Thyroid gland (tissue), 4 donors: ENCODE results near the gene UGDH. TPM values are rescaled to one million over a fixed set of nuclear protein-coding genes. Genes with fewer than 3 reads are reported as not detected.

ENCODE experiments used
- DNase-seq, 2 donors: peaks; one replicate each; pipeline ENCODE4 v3.0.0-alpha.2; 2019
- H3K27ac ChIP-seq, 3 donors: fragments of 200-600 bp; sonication (generic); 1 replicate in 2 of 3; 2 replicates in 1 of 3; pipeline ENCODE4 v1.5.1; 2016 to 2019; ENCODE audit warnings: mild to moderate bottlenecking in 1 of 3, moderate library complexity in 1 of 3
- H3K27me3 ChIP-seq: fragments of 200-600 bp; sonication (generic); one replicate; pipeline ENCODE4 v1.5.1; 2019
- H3K36me3 ChIP-seq, 2 donors: fragments of 200-600 bp; sonication (generic); one replicate each; pipeline ENCODE4 v1.5.1; 2016 to 2019
- H3K4me1 ChIP-seq, 2 donors: fragments of 200-600 bp; sonication (generic); one replicate each; pipeline ENCODE4 v1.5.1; 2017 to 2019
- H3K4me3 ChIP-seq, 3 donors: fragments of 200-600 bp; sonication (generic); replicated peaks in 1 of 3; 1 replicate in 2 of 3; 2 replicates in 1 of 3; pipeline ENCODE4 v1.5.1; 2016; ENCODE audit warnings: mild to moderate bottlenecking in 1 of 3
- H3K9me3 ChIP-seq: fragments of 200-600 bp; sonication (generic); one replicate; pipeline ENCODE4 v1.5.1; 2017
- CTCF ChIP-seq, 6 experiments: fragments of 200-600 bp in 3 of 6; fragments of 450-650 bp in 3 of 6; sonication (generic) in 3 of 6; IDR thresholded peaks; one replicate each; pipeline ENCODE4 v1.5.1; 2016 to 2019; ENCODE audit warnings: antibody characterized with exemption in 6 of 6, mild to moderate bottlenecking in 2 of 6, inconsistent platforms in 1 of 6, moderate library complexity in 1 of 6
- POLR2A ChIP-seq, 2 donors: fragments of 450-650 bp; IDR thresholded peaks; one replicate each; pipeline ENCODE4 v1.6.1; 2017; ENCODE audit warnings: antibody characterized with exemption in 2 of 2, mild to moderate bottlenecking in 2 of 2, moderate library complexity in 1 of 2
- WGBS, 2 donors: methylation state at CpG; one replicate each; pipeline ENCODE4 v1.1.5; 2017; 5-methylcytosine and 5-hydroxymethylcytosine counted together
- intact Hi-C: fragments of 100-400 bp; cut with DNase I; formaldehyde crosslinking; loops from one replicate; pipeline ENCODE4 v1.15.1; 2023
- total RNA-seq, 4 donors: library from RNA; depleted of rRNA; stranded (reverse); fragments of >200 nt; gene quantifications; one replicate each; pipeline ENCODE4 v1.2.3, GENCODE V29; 2016

The UGDH gene
- total RNA-seq, 4 donors from 2014 or later = 40.1 to 58.7 (median 48.1) TPM

GRCh38 chr4:39495446-39496213 lies 31.6 kb downstream of the UGDH start:
- Histone ChIP-seq H3K27ac (no peak overlapping the region), H3K4me1 (no peaks in the 10 kb centered on the region), H3K4me3 (no peak overlapping the region), H3K9me3 (no peaks in the 10 kb centered on the region), H3K27me3 (no peaks in the 10 kb centered on the region), H3K36me3 (peaks cover 7 to 12% of the 10 kb centered on the region in 2 donors)
- no peak for DNase-seq
- 74 to 75% methylated on average over 4 of the region's 4 CpGs for WGBS, 2 donors
- intact Hi-C loops = no loop called here
- TF ChIP-seq CTCF (IDR thresholded peaks at IDR 0.05) (no peak), POLR2A (IDR thresholded peaks at IDR 0.05) (no peak)

- intact Hi-C loops = no loop called here
- TF ChIP-seq POLR2A (IDR thresholded peaks at IDR 0.05) = no peak
- no peak for TF ChIP-seq CTCF (IDR thresholded peaks at IDR 0.05)
- H3K27me3 ChIP-seq = no peaks in the 10 kb centered on the region
- WGBS, 2 donors = 88 to 96% methylated on average over 1 of the region's 1 CpG
- no peak for DNase-seq
- H3K36me3 ChIP-seq = peaks cover 4 to 8% of the 10 kb centered on the region in 2 donors
- no peaks in the 10 kb centered on the region for H3K9me3 ChIP-seq
- no peak overlapping the region for H3K4me3 ChIP-seq
- no peak overlapping the region for H3K27ac ChIP-seq
- H3K4me1 ChIP-seq = no peaks in the 10 kb centered on the region
These were observed 32.9 kb downstream of the UGDH start for GRCh38 chr4:39494354-39494753.

- H3K27me3 ChIP-seq = no peaks in the 10 kb centered on the region
- WGBS, 2 donors = 80 to 100% methylated on average over 2 of the region's 2 CpGs
- no peak overlapping the region for H3K4me3 ChIP-seq
- no peaks in the 10 kb centered on the region for H3K36me3 ChIP-seq
- DNase-seq = no peak
- H3K27ac ChIP-seq = no peak overlapping the region
- intact Hi-C loops = no loop called here
- no peak for TF ChIP-seq POLR2A (IDR thresholded peaks at IDR 0.05)
- TF ChIP-seq CTCF (IDR thresholded peaks at IDR 0.05) = no peak
- H3K9me3 ChIP-seq = no peaks in the 10 kb centered on the region
- H3K4me1 ChIP-seq = no peaks in the 10 kb centered on the region
These were observed 36.9 kb downstream of the UGDH start for GRCh38 chr4:39490322-39490721.

GRCh38 chr4:39486221-39486804 lies 40.9 kb downstream of the UGDH start:
- WGBS, 2 donors = 76 to 82% methylated on average over 10 of the region's 10 CpGs
- no peak for DNase-seq
- no peaks in the 10 kb centered on the region for H3K4me1 ChIP-seq
- no peaks in the 10 kb centered on the region for H3K27me3 ChIP-seq
- H3K4me3 ChIP-seq = no peak overlapping the region
- intact Hi-C loops = no loop called here
- no peaks in the 10 kb centered on the region for H3K36me3 ChIP-seq
- no peak overlapping the region for H3K27ac ChIP-seq
- no peaks in the 10 kb centered on the region for H3K9me3 ChIP-seq
- no peak for TF ChIP-seq POLR2A (IDR thresholded peaks at IDR 0.05)
- TF ChIP-seq CTCF (IDR thresholded peaks at IDR 0.05) = no peak

- Histone ChIP-seq H3K36me3 (no peaks in the 10 kb centered on the region), H3K27me3 (no peaks in the 10 kb centered on the region), H3K4me3 (no peak overlapping the region), H3K27ac (no peak overlapping the region), H3K4me1 (no peaks in the 10 kb centered on the region), H3K9me3 (no peaks in the 10 kb centered on the region)
- intact Hi-C loops = no loop called here
- WGBS, 2 donors = 87% methylated on average over 6 of the region's 6 CpGs
- no peak for TF ChIP-seq CTCF (IDR thresholded peaks at IDR 0.05)
- TF ChIP-seq POLR2A (IDR thresholded peaks at IDR 0.05) = no peak
- DNase-seq = no peak
These were observed 42.5 kb downstream of the UGDH start for GRCh38 chr4:39484582-39485272.
